Glutamatergic neuron (in vitro differentiated cells): ENCODE results near the gene AMER3. TPM values are rescaled to one million over a fixed set of nuclear protein-coding genes. Genes with fewer than 3 reads are reported as not detected.

Experiments
- DNase-seq: peaks from one replicate; pipeline ENCODE4 v3.0.0; 2022
- H3K27ac Mint-ChIP-seq: one replicate; pipeline ENCODE4 v1.8.0; 2020; ENCODE audit warnings: mild to moderate bottlenecking, mixed read lengths, inconsistent platforms; ENCODE audit not compliant: unreplicated experiment
- H3K27me3 Mint-ChIP-seq: one replicate; pipeline ENCODE4 v1.8.0; 2020; ENCODE audit warnings: mild to moderate bottlenecking, moderate library complexity, mixed read lengths, inconsistent platforms; ENCODE audit not compliant: unreplicated experiment
- H3K36me3 Mint-ChIP-seq: one replicate; pipeline ENCODE4 v1.8.0; 2020; ENCODE audit warnings: mild to moderate bottlenecking, mixed read lengths, inconsistent platforms; ENCODE audit not compliant: unreplicated experiment
- H3K4me1 Mint-ChIP-seq: one replicate; pipeline ENCODE4 v1.8.0; 2020; ENCODE audit warnings: mild to moderate bottlenecking, low read depth, mixed read lengths, inconsistent platforms; ENCODE audit not compliant: unreplicated experiment
- H3K4me3 Mint-ChIP-seq: one replicate; pipeline ENCODE4 v1.8.0; 2020; ENCODE audit warnings: mild to moderate bottlenecking, mixed read lengths, inconsistent platforms; ENCODE audit not compliant: unreplicated experiment
- H3K9me3 Mint-ChIP-seq: one replicate; pipeline ENCODE4 v1.8.0; 2020; ENCODE audit warnings: mild to moderate bottlenecking, moderate library complexity, mixed read lengths, inconsistent platforms; ENCODE audit not compliant: unreplicated experiment
- total RNA-seq: library from RNA; stranded (reverse); fragmentation: NEBNext Ultra II Directional; extraction: Animal tissue kit (Norgen Biotek cat#: 25700); gene quantifications from one replicate; pipeline ENCODE4 v1.2.1, GENCODE V29; 2021; ENCODE audit not compliant: unreplicated experiment
- TF ChIP-seq, protein P1 (sequence below): fragments of 200-600 bp; sonication (generic); IDR thresholded peaks from one replicate; pipeline ENCODE4 v1.5.0; 2021; ENCODE audit not compliant: partially characterized antibody, unreplicated experiment

AMER3 gene
- total RNA-seq, 1 donor from 2014 or later = 20.6 TPM

DNA sequence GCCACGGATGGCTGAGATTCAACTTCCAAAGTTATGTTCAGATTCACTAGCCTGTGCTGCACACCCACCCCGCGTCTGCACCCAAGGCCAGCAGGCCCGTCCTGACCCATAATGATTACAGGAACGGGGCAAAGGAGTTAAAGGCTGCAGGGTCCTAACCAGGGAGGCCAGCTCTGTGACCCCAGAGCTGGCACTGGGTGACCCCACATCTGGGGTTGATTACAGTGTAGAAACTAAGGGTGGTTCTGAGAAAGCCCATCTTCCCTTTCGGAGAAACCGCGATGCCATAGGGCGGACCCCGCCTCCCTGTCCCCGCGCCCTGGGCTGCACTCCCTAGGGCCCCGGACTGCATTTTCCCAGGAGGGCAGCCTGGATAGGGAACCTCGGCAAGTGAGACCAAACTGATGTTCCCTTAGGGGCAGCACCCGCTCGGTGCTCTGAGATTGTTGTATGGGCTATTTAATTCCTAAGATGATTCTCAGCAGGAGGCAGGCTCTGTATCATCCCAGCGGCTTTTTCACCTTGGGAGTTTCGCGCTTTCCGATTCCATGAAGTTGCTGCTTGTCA lies 28.6 kb upstream of the AMER3 start:
- H3K9me3 Mint-ChIP-seq = peaks cover 7% of the 10 kb centered on the region
- H3K27ac Mint-ChIP-seq = peak overlapping the region; percentile 89
- peak overlapping the region; percentile 88 for H3K4me3 Mint-ChIP-seq
- peaks cover 5% of the 10 kb centered on the region for H3K36me3 Mint-ChIP-seq
- H3K27me3 Mint-ChIP-seq = peaks cover 7% of the 10 kb centered on the region
- TF ChIP-seq, protein P1, sequence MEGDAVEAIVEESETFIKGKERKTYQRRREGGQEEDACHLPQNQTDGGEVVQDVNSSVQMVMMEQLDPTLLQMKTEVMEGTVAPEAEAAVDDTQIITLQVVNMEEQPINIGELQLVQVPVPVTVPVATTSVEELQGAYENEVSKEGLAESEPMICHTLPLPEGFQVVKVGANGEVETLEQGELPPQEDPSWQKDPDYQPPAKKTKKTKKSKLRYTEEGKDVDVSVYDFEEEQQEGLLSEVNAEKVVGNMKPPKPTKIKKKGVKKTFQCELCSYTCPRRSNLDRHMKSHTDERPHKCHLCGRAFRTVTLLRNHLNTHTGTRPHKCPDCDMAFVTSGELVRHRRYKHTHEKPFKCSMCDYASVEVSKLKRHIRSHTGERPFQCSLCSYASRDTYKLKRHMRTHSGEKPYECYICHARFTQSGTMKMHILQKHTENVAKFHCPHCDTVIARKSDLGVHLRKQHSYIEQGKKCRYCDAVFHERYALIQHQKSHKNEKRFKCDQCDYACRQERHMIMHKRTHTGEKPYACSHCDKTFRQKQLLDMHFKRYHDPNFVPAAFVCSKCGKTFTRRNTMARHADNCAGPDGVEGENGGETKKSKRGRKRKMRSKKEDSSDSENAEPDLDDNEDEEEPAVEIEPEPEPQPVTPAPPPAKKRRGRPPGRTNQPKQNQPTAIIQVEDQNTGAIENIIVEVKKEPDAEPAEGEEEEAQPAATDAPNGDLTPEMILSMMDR = no peak
- H3K4me1 Mint-ChIP-seq = peaks cover 2% of the 10 kb centered on the region
- no peak for DNase-seq

DNA sequence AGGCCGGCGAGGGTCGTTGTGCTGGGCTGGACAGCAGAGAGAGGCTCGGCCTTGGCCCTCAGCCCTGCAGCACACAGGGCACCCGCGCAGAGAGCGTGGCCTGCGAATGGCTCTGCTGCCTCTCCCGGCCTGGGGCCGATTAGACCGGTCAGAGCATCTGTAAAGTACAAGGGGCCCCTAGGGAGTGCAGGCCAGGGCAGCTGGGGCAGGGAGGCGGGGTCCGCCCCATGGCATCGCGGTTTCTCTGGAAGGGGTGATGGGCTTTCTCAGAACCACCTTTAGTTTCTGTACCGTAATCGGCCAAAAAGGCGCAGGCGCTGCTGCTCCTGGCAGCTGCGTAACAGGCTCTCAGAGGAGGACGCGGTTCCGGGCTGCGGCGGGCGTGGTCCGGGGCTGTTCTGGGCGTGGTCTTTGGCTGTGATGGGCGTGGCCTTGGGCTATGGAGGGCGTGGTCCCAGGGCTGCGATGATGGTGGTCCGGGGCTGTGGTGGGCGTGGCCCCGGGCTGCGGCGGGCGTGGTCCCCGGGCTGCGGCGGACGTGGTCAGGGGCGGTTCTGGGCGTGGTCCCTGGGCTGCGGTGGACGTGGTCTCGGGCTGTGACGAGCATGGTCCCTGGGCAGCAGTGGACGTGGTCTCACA lies 27.9 kb upstream of the AMER3 start:
- peaks cover 2% of the 10 kb centered on the region for H3K4me1 Mint-ChIP-seq
- H3K9me3 Mint-ChIP-seq = peaks cover 5% of the 10 kb centered on the region
- H3K36me3 Mint-ChIP-seq = peaks cover 1% of the 10 kb centered on the region
- H3K27ac Mint-ChIP-seq = peak overlapping the region; percentile 89
- H3K27me3 Mint-ChIP-seq = peaks cover 7% of the 10 kb centered on the region
- DNase-seq = peak; percentile 96
- TF ChIP-seq, protein P1 = no peak
- H3K4me3 Mint-ChIP-seq = peak overlapping the region; percentile 88

DNA sequence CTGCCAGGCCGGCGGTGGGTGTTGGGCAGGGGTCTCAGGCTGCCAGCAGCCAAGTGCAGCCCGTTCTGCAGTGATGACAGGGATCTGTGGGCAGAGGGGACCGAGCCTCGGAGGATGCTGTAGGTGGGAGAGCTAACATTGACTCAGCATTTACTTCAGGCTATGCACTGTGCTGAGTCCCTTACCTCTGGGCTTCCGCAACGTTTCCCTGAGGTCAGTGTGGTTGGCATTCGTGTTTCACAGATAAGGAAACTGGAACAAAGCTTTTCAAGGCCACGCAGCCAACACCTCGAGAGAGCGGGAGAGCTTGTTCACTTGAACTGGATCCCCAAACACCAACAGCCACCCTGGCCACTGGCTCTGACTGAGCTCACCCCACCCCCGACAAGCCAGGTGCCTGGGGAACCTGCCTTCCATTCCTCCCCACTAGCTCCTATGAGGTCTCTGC lies 27.3 kb upstream of the AMER3 start:
- Mint-ChIP-seq H3K4me1 (peaks cover 2% of the 10 kb centered on the region), H3K36me3 (no peaks in the 10 kb centered on the region), H3K9me3 (peaks cover 5% of the 10 kb centered on the region), H3K27me3 (peaks cover 7% of the 10 kb centered on the region), H3K4me3 (peak overlapping the region; percentile 76), H3K27ac (peak overlapping the region; percentile 89)
- TF ChIP-seq, protein P1 = no peak
- no peak for DNase-seq

DNA sequence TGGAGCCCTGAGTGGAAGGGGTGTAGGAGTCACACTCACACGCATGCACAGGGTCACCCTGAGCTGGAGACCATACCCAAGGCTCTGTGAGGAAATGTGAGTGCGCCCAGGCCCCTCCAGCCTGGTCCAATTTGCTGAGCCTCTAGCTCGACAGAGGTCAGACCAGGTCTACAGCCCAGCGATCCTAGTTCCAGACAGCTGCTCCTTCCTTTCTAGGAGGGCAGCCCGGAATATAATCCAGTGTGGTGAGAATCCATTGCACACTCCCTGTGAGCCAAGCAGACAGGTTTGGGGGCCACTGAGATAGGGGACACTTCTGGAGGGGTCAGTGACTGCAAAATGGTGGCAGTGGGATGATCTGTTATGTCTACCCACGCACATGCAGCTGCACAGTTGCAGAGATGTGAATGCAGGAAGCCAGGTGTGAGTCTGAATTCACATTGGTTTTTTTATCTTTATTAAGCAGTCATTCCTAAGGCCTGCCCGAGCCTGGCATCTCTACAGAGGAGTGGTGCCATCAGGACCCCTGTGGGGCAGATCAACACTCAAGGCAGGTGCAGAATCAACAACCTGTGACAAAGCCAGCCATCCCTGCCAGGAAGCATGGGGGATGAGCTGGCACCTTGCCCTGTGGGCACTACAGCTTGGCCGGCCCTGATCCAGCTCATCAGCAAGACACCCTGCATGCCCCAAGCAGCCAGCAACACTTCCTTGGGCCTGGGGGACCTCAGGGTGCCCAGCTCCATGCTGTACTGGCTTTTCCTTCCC lies 26.6 kb upstream of the AMER3 start, which contains the start of gene GPR148:
TSS of gene GPR148 (plus strand) at position 522 of the 768 bp plus-strand sequence. CDS start at position 604, 82 bp downstream.
- H3K36me3 Mint-ChIP-seq = no peaks in the 10 kb centered on the region
- peaks cover 7% of the 10 kb centered on the region for H3K27me3 Mint-ChIP-seq
- peak within 1 kb of the TSS; percentile 76 for H3K4me3 Mint-ChIP-seq
- H3K27ac Mint-ChIP-seq = peak within 1 kb of the TSS; percentile 89
- no peak for DNase-seq
- peaks cover 5% of the 10 kb centered on the region for H3K9me3 Mint-ChIP-seq
- H3K4me1 Mint-ChIP-seq = peaks cover 2% of the 10 kb centered on the region
- TF ChIP-seq, protein P1 = no peak
